Measurements from ENCODE around the gene PRR30.

PRR30 gene

GRCh38 chr2:27093430-27094352, 45.5 kb downstream of the PRR30 start:
- Histone ChIP-seq H3K4me1 (ENCODE audit: control insufficient read depth, insufficient read depth, low read length) (no peaks in the 10 kb centered on the region), H3K9me3 (ENCODE audit: control insufficient read depth, insufficient read depth, low read depth, low read length) (no peaks in the 10 kb centered on the region), H3K4me3 (ENCODE audit: low read depth, low read length) (no peak overlapping the region), H3K27ac (ENCODE audit: extremely low read depth, low read depth, low read length) (no peak overlapping the region), H3K36me3 (ENCODE audit: control insufficient read depth in 2 of 2, insufficient read depth in 1 of 2, low read length in 2 of 2) (peaks cover 0 to 48% of the 10 kb centered on the region in 2 experiments; a peak in 1 of 3 replicates)
- CTCF ChIA-PET: interaction anchor here (0.6 to 1.6 kb wide), 7 partner anchors 9 to 731 kb away, joined by 3 to 6 read pairs (median 3); no protein-coding TSS in a partner anchor
- POLR2A ChIA-PET: interaction anchor here (1.3 kb wide), 1 partner anchor 125 kb away, joined by 5 read pairs; no protein-coding TSS in a partner anchor
- TF ChIP-seq, protein P1, sequence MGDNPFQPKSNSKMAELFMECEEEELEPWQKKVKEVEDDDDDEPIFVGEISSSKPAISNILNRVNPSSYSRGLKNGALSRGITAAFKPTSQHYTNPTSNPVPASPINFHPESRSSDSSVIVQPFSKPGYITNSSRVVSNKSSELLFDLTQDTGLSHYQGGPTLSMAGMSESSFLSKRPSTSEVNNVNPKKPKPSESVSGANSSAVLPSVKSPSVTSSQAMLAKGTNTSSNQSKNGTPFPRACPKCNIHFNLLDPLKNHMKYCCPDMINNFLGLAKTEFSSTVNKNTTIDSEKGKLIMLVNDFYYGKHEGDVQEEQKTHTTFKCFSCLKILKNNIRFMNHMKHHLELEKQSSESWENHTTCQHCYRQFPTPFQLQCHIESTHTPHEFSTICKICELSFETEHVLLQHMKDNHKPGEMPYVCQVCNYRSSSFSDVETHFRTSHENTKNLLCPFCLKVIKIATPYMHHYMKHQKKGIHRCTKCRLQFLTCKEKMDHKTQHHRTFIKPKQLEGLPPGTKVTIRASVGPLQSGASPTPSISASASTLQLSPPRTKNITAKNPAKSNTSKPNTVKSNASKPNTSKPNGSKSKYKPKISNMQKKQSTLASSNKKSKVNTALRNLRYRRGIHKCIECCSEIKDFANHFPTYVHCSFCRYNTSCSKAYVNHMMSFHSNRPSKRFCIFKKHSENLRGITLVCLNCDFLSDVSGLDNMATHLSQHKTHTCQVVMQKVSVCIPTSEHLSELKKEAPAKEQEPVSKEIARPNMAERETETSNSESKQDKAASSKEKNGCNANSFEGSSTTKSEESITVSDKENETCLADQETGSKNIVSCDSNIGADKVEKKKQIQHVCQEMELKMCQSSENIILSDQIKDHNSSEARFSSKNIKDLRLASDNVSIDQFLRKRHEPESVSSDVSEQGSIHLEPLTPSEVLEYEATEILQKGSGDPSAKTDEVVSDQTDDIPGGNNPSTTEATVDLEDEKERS (tag by site-specific recombination; IDR thresholded peaks at IDR 0.05): no peak
- TF ChIP-seq MZF1 (tag by site-specific recombination; IDR thresholded peaks at IDR 0.05; ENCODE audit: borderline replicate concordance) (no peak), ZNF621 (tag by site-specific recombination; IDR thresholded peaks at IDR 0.05) (no peak), ZNF18 (tag by site-specific recombination; IDR thresholded peaks at IDR 0.05) (no peak), ZNF629 (tag by site-specific recombination; IDR thresholded peaks at IDR 0.05) (no peak), ZNF48 (tag by site-specific recombination; IDR thresholded peaks at IDR 0.05) (no peak), ZFP69B (tag by site-specific recombination; IDR thresholded peaks at IDR 0.05) (no peak), ZNF626 (tag by site-specific recombination; IDR thresholded peaks at IDR 0.05) (no peak), GLIS1 (tag by site-specific recombination; IDR thresholded peaks at IDR 0.05) (no peak), ZNF121 (tag by site-specific recombination; IDR thresholded peaks at IDR 0.05) (no peak), ZNF623 (tag by site-specific recombination; IDR thresholded peaks at IDR 0.05) (no peak)
- TF ChIP-seq, protein P2, sequence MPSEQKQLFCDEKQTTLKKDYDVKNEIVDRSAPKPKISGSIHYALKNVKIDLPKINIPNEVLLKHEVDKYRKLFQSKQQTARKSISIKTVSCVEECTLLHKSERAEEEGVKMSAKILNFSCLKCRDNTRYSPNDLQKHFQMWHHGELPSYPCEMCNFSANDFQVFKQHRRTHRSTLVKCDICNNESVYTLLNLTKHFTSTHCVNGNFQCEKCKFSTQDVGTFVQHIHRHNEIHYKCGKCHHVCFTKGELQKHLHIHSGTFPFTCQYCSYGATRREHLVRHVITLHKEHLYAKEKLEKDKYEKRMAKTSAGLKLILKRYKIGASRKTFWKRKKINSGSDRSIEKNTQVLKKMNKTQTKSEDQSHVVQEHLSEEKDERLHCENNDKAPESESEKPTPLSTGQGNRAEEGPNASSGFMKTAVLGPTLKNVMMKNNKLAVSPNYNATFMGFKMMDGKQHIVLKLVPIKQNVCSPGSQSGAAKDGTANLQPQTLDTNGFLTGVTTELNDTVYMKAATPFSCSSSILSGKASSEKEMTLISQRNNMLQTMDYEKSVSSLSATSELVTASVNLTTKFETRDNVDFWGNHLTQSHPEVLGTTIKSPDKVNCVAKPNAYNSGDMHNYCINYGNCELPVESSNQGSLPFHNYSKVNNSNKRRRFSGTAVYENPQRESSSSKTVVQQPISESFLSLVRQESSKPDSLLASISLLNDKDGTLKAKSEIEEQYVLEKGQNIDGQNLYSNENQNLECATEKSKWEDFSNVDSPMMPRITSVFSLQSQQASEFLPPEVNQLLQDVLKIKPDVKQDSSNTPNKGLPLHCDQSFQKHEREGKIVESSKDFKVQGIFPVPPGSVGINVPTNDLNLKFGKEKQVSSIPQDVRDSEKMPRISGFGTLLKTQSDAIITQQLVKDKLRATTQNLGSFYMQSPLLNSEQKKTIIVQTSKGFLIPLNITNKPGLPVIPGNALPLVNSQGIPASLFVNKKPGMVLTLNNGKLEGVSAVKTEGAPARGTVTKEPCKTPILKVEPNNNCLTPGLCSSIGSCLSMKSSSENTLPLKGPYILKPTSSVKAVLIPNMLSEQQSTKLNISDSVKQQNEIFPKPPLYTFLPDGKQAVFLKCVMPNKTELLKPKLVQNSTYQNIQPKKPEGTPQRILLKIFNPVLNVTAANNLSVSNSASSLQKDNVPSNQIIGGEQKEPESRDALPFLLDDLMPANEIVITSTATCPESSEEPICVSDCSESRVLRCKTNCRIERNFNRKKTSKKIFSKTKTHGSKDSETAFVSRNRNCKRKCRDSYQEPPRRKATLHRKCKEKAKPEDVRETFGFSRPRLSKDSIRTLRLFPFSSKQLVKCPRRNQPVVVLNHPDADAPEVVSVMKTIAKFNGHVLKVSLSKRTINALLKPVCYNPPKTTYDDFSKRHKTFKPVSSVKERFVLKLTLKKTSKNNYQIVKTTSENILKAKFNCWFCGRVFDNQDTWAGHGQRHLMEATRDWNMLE (tag by site-specific recombination; conservative IDR thresholded peaks at IDR 0.05; ENCODE audit: low read depth): no peak
